Fibroblast of mammary gland (primary cell): Measurements from ENCODE around the gene ZNF22.
A peak's percentile ranks its signal among the peaks of the same experiment; 100 is the strongest.

Experiments
- DNase-seq: peaks from one replicate; pipeline ENCODE4 v3.0.0-alpha.2; 2010; ENCODE audit warnings: low read depth
- H3K4me3 ChIP-seq: 2 replicates; pipeline ENCODE4 v1.5.1; 2011; ENCODE audit warnings: low read depth, mild to moderate bottlenecking, low read length, moderate library complexity; ENCODE audit not compliant: control insufficient read depth
- CTCF ChIP-seq: conservative IDR thresholded peaks from 2 replicates; pipeline ENCODE4 v1.5.1; 2011; ENCODE audit warnings: low read depth, low read length, inconsistent platforms; ENCODE audit not compliant: control insufficient read depth, insufficient read depth

ZNF22 gene

GRCh38 chr10:45000752-45001380 lies at the start of gene ZNF22:
Gene ZNF22 (plus strand): TSS chr10:45000923. CDS start chr10:45003369, 2,446 bp downstream.
- DNase-seq = peak; percentile 66
- TF ChIP-seq CTCF = no peak
- peak within 1 kb of the TSS; percentile 68 for H3K4me3 ChIP-seq

DNA sequence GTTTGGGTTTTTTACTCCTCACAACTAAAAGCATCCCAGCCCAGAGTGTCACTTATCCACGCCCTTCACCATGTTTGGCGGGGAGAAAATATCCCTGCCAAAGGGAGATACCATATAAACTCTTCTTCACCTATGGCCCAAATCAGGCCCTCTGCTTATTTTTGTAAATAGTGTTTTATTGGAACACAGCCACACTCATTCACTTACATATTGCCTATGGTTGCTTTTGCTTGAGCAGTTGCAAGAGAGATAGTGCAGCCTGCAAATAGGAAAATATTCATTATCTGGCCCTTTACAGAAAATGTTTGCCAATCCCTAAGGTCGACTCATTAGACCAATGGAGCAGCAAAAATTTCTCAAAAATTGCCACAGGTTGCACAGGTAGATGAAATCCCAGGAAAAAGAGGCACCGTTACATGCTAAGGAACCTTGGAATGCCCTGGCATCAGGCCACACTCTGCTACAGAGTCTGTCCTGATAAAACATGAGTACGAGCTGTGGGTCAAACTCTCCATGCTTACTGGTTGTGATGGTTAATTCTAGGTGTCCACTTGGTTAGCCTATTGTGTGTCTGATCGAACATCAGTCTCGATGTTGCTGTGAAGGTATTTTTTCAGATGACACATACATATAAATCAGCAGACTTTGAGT lies 49.0 kb upstream of the ZNF22 start:
- no peak for DNase-seq
- TF ChIP-seq CTCF = no peak
- H3K4me3 ChIP-seq = no peak overlapping the region

DNA sequence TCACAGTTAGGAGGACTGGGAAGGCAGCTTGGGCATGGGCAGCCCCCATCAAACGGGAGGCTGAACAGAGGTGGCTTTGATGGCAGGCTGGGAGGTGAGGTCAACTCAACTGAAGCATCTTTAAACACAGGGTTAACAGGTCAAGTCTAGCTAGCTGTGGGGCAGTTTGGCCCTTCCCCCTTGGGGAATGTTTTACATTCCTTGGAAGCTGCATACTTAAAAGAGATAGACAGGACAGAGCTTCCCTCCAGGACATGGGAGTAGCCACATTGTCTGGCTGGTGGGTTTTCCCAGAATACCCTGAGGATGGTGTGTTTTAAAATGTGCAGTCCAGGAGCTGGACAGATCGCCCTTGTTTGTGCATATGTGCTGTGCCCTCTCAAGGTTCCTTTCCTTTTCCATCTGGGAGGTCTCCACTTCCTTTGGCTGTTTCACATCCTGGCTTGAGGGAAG lies 47.9 kb upstream of the ZNF22 start:
- no peak for DNase-seq
- no peak for TF ChIP-seq CTCF
- no peak overlapping the region for H3K4me3 ChIP-seq

- no peak for TF ChIP-seq CTCF
These were observed 46.7 kb upstream of the ZNF22 start for GRCh38 chr10:44954042-44954441.

DNA sequence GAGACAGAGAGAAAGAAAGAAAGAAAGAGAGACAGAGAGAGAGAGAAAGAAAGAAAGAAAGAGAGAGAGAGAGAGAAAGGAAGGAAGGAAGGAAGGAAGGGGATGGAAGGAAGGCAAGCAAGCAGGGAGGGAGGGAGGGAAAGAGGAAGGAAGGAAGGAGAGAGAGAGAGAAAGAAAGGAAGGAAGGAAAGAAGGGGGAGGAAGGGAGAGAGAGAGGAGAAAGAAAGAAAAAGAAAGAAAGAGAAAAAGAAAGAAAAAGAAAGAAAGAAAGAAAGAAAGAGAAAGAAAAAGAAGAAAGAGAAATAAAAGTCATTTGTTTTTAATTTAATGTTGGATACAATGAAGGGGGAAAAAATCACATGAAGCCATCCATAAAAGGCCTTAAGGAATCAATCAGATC lies 45.8 kb upstream of the ZNF22 start:
- no peak for DNase-seq
- no peak for TF ChIP-seq CTCF

More at GRCh38 chr10:44954042-44954441, 46.7 kb upstream of the ZNF22 start:
- DNase-seq = no peak
- H3K4me3 ChIP-seq = no peak overlapping the region

GRCh38 chr10:44955413-44956070 lies 45.2 kb upstream of the ZNF22 start:
- DNase-seq = no peak
- no peak for TF ChIP-seq CTCF
- no peak overlapping the region for H3K4me3 ChIP-seq

More for the DNA sequence above, 45.8 kb upstream of the ZNF22 start:
- no peak overlapping the region for H3K4me3 ChIP-seq
